SHP77 (cell line): ENCODE data around the gene LIPE.

Experiments
- DNase-seq, 2 experiments: peaks; one replicate each; lab custom pipeline; 2025; lab: John Stamatoyannopoulos, UW

LIPE gene

DNA sequence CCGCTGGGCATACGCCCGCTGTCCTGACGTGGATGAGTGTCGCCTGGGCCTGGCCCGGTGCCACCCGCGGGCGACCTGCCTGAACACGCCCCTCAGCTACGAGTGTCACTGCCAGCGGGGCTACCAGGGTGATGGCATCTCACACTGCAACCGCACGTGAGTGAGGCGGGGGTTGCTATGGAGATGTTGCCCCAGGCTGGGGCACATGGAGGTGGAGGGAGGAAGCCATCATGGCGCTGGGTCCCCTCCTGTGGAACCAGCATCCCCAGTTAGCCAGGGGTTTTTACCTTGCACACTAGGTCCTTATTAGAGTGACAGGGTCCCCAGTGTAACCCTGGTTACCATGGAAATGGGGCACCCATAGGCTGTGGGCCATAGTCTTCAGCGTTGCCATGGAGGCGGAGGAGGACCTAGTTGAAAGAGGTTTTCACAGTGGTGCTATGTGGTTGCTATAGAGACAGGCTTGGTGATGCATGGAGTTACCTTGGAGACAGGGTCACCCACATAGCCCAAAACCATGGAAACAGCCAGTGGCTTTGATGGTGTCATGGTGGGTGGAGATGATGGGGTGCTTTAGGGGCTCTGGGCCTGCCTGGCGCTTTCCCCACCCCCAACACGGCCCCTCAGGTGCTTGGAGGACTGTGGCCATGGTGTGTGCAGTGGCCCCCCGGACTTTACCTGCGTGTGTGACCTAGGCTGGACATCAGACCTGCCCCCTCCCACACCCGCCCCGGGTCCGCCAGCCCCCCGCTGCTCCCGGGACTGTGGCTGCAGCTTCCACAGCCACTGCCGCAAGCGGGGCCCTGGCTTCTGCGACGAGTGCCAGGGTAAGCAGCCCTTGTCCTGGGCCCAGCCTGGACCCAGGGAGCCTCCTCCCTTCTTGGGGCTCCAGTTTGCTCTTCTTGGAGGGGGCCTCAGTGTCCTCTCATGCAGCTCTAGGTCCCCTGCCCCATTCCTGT lies 74.6 kb downstream of the LIPE start:
- DNase-seq: no peak
